ENCODE data around the gene TNFRSF18.

The TNFRSF18 gene

GRCh38 chr1:1175221-1176062 is 30.9 kb downstream of the TNFRSF18 start:
- peak in 1 of 2 experiments; percentile 59 for DNase-seq

GRCh38 chr1:1173793-1174415 is 32.5 kb downstream of the TNFRSF18 start, which contains the start of gene TTLL10:
Gene TTLL10 (plus strand): TSS chr1:1173880. CDS start chr1:1179216, 5,336 bp downstream.
- DNase-seq, result no peak

GRCh38 chr1:1173061-1173792 is 33.2 kb downstream of the TNFRSF18 start:
- no peak for DNase-seq

GRCh38 chr1:1171546-1172340 is 34.6 kb downstream of the TNFRSF18 start:
- DNase-seq, result no peak

- no peak for DNase-seq
Observed at GRCh38 chr1:1171161-1171545, 35.2 kb downstream of the TNFRSF18 start.

GRCh38 chr1:1170215-1171091 is 35.9 kb downstream of the TNFRSF18 start:
- no peak for DNase-seq

GRCh38 chr1:1169429-1170214 is 36.8 kb downstream of the TNFRSF18 start:
- DNase-seq, result no peak

GRCh38 chr1:1168451-1169411 is 37.7 kb downstream of the TNFRSF18 start:
- DNase-seq, result no peak

GRCh38 chr1:1167841-1168450 is 38.4 kb downstream of the TNFRSF18 start:
- DNase-seq, result no peak

- DNase-seq, result no peak
Observed at GRCh38 chr1:1167398-1167821, 39.0 kb downstream of the TNFRSF18 start.

GRCh38 chr1:1166642-1167397 is 39.6 kb downstream of the TNFRSF18 start:
- no peak for DNase-seq

GRCh38 chr1:1165900-1166421 is 40.4 kb downstream of the TNFRSF18 start:
- peak in 1 of 2 experiments; percentile 27 for DNase-seq

GRCh38 chr1:1165485-1165884 is 40.9 kb downstream of the TNFRSF18 start:
- DNase-seq, result peak in 1 of 2 experiments; percentile 21

GRCh38 chr1:1164701-1165451 is 41.5 kb downstream of the TNFRSF18 start:
- DNase-seq, result peak in 1 of 2 experiments; percentile 22

- no peak for DNase-seq
Observed at GRCh38 chr1:1164361-1164700, 42.1 kb downstream of the TNFRSF18 start.

GRCh38 chr1:1163538-1164070 is 42.8 kb downstream of the TNFRSF18 start:
- DNase-seq, result no peak
